GM12892 (cell line): ENCODE measurements around the gene TADA2A.

Experiments used
- POLR2A ChIP-seq: IDR thresholded peaks from 2 replicates; pipeline ENCODE4 v1.6.1; 2011; ENCODE audit warnings: low read depth, low read length, control low read depth
- POLR2AphosphoS5 ChIP-seq: IDR thresholded peaks from 2 replicates; pipeline ENCODE4 v1.6.1; 2011; ENCODE audit warnings: low read depth, low read length, control low read depth
- TAF1 ChIP-seq: IDR thresholded peaks from 2 replicates; pipeline ENCODE4 v1.6.1; 2011; ENCODE audit warnings: low read depth, mild to moderate bottlenecking, control low read depth, low read length, borderline replicate concordance

GRCh38 chr17:37429039-37429438, 22.4 kb downstream of the TADA2A start:
- no peak for TF ChIP-seq POLR2AphosphoS5
- no peak for TF ChIP-seq POLR2A
- no peak for TF ChIP-seq TAF1
